Activated CD8-positive, alpha-beta memory T cell treated with anti-CD3 and anti-CD28 coated beads, Interleukin-2, amount 10 ng/mL, durations not matched to agents 7 days and 5 days (primary cell): ENCODE data around the gene POLR2B. TPM values are rescaled to one million over a fixed set of nuclear protein-coding genes. Genes with fewer than 3 reads are reported as not detected.
"Not testable (repeated sequence)": the region's sequence is repeated elsewhere in the genome, so short reads cannot be mapped to it uniquely, and the experiment has no call there.

Experiments
- ATAC-seq: fragments of 150-1000 bp; cut with Tn5 transposase; one replicate; pipeline ENCODE4 v1.10.0; 2021; ENCODE audit warnings: moderate library complexity
- CTCF ChIA-PET: fragments of 350-600 bp; sonication (Branson Sonifier 250); formaldehyde crosslinking; loops from one replicate; lab custom pipeline; 2021; ENCODE audit warnings: antibody characterized with exemption; lab: Charles Lee
- DNase-seq: peaks from one replicate; pipeline ENCODE4 v3.0.0-alpha.2; 2020
- H3K27ac Mint-ChIP-seq: one replicate; pipeline ENCODE4 v1.8.0; 2021; ENCODE audit warnings: mild to moderate bottlenecking, mixed read lengths
- H3K27me3 Mint-ChIP-seq: one replicate; pipeline ENCODE4 v1.8.0; 2021; ENCODE audit warnings: mixed read lengths
- H3K36me3 Mint-ChIP-seq: one replicate; pipeline ENCODE4 v1.8.0; 2021; ENCODE audit warnings: mild to moderate bottlenecking, mixed read lengths
- H3K4me1 Mint-ChIP-seq: one replicate; pipeline ENCODE4 v1.8.0; 2021; ENCODE audit warnings: mixed read lengths
- H3K4me3 Mint-ChIP-seq: one replicate; pipeline ENCODE4 v1.8.0; 2021; ENCODE audit warnings: mild to moderate bottlenecking, moderate library complexity, mixed read lengths
- H3K9me3 Mint-ChIP-seq: one replicate; pipeline ENCODE4 v1.8.0; 2022; ENCODE audit warnings: low read depth, mixed read lengths
- total RNA-seq, 2 experiments: library from RNA; stranded (reverse); gene quantifications; one replicate each; pipeline ENCODE4 v1.2.3, GENCODE V29; 2021

Gene POLR2B
- total RNA-seq, 2 experiments from 2014 or later = 121 to 137 TPM

DNA sequence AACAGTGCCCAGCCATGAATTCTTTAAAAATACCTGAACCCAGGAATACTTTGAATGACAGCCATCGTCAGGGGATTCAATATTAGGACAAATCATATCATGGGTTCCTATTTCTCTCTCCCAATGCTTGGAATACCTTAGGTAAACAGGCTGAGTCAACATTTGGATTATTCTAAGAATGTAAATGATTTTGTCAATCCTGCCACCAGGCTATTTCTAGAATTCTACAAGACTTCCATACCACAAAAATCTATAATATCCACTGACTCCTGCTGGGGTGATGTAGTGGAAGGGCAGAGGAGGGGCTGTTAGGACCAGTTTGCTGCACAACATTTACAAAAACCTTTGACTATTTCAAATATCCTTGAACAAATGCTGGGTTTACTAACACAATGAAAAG lies 66.3 kb downstream of the POLR2B start:
- Mint-ChIP-seq H3K36me3 (no peaks in the 10 kb centered on the region), H3K9me3 (no peaks in the 10 kb centered on the region), H3K4me1 (no peaks in the 10 kb centered on the region), H3K27me3 (peaks cover 30% of the 10 kb centered on the region), H3K4me3 (no peak overlapping the region), H3K27ac (no peak overlapping the region)
- DNase-seq (no peak), ATAC-seq (no peak)
- CTCF ChIA-PET = no interaction called here

DNA sequence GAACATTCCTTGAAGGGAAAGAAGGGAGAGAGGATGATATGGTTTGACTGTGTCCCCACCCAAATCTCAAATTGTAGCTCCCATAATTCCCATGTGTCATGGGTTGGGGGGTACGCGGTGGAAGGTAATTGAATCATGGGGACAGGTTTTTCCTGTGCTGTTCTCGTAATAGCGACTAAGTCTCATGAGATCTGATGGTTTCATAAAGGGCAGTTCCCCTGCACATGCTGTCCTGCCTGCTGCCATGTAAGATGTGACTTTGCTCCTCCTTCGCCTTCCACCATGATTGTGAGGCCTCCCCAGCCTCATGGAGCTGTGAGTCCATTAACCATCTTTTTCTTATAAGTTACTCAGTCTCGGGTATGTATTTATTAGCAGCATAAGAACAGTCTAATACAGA lies 68.3 kb downstream of the POLR2B start:
- not testable (repeated sequence) for H3K27ac Mint-ChIP-seq, H3K36me3 Mint-ChIP-seq, H3K9me3 Mint-ChIP-seq, H3K4me3 Mint-ChIP-seq, H3K4me1 Mint-ChIP-seq, ATAC-seq, DNase-seq
- peaks cover 37% of the 10 kb centered on the region for H3K27me3 Mint-ChIP-seq
- CTCF ChIA-PET = interaction anchor here (1.1 kb wide), 1 partner anchor 9 kb away, joined by 3 read pairs; no protein-coding TSS in a partner anchor

DNA sequence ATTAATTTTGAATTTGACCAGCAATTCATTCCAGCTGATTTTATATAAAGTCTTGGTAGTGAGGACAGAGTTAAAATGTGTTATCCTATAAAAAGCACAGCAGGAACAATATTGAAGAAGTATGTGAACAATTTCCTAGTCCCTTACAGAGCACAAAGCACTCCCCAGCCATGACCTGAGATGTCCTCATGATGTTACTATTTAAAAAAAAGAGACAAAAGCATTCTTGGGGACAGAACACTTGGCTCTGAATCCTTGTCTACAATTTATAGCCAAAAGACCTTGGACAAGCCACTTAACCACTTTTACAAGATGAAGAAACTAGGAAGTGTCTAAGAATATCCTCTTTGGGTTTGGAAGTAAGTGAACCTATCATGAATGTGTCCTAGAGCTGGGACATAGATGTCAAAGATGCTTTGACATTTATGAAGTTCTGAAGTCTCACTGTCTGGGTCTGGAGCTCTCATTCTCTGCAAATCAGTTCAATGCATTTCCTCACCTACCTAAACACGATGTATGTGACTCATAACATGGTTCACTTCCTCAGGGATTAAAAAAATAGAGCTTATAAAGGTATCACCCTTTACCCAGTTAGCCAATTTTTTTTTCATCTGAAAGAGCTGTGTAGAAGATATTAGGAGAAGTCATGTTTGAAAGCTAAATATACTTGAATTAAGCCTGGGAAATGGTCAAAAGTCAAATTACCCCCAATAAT lies 70.1 kb downstream of the POLR2B start:
- Mint-ChIP-seq H3K4me3 (no peak overlapping the region), H3K27ac (no peak overlapping the region), H3K4me1 (no peaks in the 10 kb centered on the region), H3K9me3 (no peaks in the 10 kb centered on the region), H3K27me3 (peaks cover 34% of the 10 kb centered on the region), H3K36me3 (no peaks in the 10 kb centered on the region)
- no peak for DNase-seq
- CTCF ChIA-PET = no interaction called here
- ATAC-seq = no peak

DNA sequence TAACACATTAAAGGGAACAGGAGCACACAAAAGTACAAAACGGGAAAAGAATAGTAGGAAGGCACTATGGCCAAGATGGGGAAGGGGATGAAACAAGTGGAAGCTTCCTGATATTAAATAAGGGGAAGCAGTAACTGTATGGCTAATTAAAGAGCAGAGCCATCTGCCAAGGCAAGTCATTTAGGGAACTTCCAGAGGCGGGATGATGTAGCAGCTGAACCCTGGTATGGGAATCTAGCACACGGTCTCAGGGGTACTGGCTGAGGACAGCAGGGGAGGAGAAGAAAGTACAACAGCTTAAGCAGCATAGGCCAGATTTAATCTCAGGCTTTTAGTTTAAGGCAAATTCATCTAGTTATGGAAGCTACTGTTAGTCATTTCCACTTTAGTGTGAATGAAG lies 72.4 kb downstream of the POLR2B start:
- no peak for ATAC-seq
- no peak overlapping the region for H3K4me3 Mint-ChIP-seq
- DNase-seq = no peak
- H3K27me3 Mint-ChIP-seq = peaks cover 32% of the 10 kb centered on the region
- H3K36me3 Mint-ChIP-seq = no peaks in the 10 kb centered on the region
- CTCF ChIA-PET = no interaction called here
- H3K27ac Mint-ChIP-seq = no peak overlapping the region
- no peaks in the 10 kb centered on the region for H3K4me1 Mint-ChIP-seq
- H3K9me3 Mint-ChIP-seq = no peaks in the 10 kb centered on the region

DNA sequence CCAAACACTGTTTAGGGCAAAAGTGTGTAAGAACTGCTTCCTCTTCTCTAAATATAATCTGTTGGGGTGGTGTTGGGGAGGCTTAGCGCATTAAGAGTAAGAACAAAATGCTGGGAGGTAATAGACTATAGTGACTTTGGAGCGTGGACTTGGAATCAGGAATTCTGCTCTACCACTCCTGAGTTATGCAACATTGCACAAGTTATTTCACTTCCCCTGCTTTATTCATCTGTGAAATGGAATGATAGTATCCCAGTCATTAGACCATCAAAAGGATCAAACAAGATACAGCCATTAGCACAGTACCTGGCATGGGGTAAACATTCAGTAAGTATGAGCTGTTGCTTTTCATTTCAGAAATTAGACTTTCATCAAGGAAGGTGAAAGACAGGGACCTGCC lies 72.8 kb downstream of the POLR2B start:
- CTCF ChIA-PET = no interaction called here
- Mint-ChIP-seq H3K36me3 (no peaks in the 10 kb centered on the region), H3K27me3 (peaks cover 32% of the 10 kb centered on the region), H3K9me3 (no peaks in the 10 kb centered on the region), H3K4me3 (no peak overlapping the region), H3K4me1 (no peaks in the 10 kb centered on the region), H3K27ac (no peak overlapping the region)
- ATAC-seq (no peak), DNase-seq (no peak)

DNA sequence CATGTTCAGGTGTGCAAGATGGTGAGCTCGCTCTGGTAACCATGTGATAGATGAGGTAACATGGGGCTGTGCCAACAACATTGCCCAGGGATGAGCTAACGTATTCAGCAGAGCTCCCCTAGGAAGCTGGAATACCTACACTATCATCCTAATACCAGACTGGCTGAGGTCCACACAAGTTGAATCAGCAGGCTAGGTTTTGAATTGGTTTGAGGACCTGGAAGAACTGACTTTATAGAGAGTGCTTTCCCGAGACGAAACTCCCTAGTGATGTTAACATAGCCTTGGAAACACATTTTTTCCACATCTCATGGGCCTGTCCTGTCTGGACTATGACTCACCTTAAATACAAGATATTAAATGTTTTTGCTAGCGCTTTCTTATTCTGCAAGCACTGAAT lies 74.8 kb downstream of the POLR2B start:
- H3K27me3 Mint-ChIP-seq = peaks cover 37% of the 10 kb centered on the region
- H3K4me1 Mint-ChIP-seq = no peaks in the 10 kb centered on the region
- no peak overlapping the region for H3K4me3 Mint-ChIP-seq
- H3K27ac Mint-ChIP-seq = no peak overlapping the region
- DNase-seq (no peak), ATAC-seq (no peak)
- CTCF ChIA-PET = no interaction called here
- no peaks in the 10 kb centered on the region for H3K9me3 Mint-ChIP-seq
- no peaks in the 10 kb centered on the region for H3K36me3 Mint-ChIP-seq

DNA sequence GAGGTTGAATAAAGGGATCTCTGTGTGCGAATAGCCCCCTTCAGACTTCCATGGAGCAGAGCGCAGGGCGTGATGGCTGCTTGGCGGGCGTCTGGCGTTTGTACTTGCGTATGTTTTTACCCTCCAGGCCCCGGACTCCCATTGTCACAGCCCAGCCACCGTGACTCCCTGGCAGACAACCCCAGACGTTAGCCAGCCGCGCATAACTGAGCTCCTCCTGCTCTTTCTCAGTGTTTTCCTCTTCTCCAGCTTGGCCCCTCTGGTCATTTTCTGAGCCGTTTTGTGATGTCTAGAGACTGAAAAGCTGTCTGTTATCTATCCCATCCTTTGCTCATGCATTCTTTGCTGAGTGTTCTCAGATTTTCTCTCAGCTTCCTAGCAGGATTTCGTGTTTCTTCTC lies 77.2 kb downstream of the POLR2B start:
- no peaks in the 10 kb centered on the region for H3K4me1 Mint-ChIP-seq
- ATAC-seq = no peak
- H3K9me3 Mint-ChIP-seq = no peaks in the 10 kb centered on the region
- no peaks in the 10 kb centered on the region for H3K36me3 Mint-ChIP-seq
- no peak overlapping the region for H3K4me3 Mint-ChIP-seq
- no peak for DNase-seq
- CTCF ChIA-PET = no interaction called here
- no peak overlapping the region for H3K27ac Mint-ChIP-seq
- peaks cover 40% of the 10 kb centered on the region for H3K27me3 Mint-ChIP-seq

GRCh38 chr4:57059890-57060716 lies 81.4 kb downstream of the POLR2B start:
- ATAC-seq (no peak), DNase-seq (no peak)
- Mint-ChIP-seq H3K4me1 (no peaks in the 10 kb centered on the region), H3K9me3 (no peaks in the 10 kb centered on the region), H3K4me3 (no peak overlapping the region), H3K36me3 (no peaks in the 10 kb centered on the region), H3K27me3 (peaks cover 44% of the 10 kb centered on the region), H3K27ac (no peak overlapping the region)
- CTCF ChIA-PET = no interaction called here

GRCh38 chr4:57060717-57061067 lies 82.0 kb downstream of the POLR2B start:
- H3K27ac Mint-ChIP-seq, CTCF ChIA-PET, ATAC-seq, H3K4me3 Mint-ChIP-seq, H3K36me3 Mint-ChIP-seq, DNase-seq, H3K9me3 Mint-ChIP-seq, H3K4me1 Mint-ChIP-seq: not testable (repeated sequence)
- H3K27me3 Mint-ChIP-seq = peaks cover 43% of the 10 kb centered on the region

DNA sequence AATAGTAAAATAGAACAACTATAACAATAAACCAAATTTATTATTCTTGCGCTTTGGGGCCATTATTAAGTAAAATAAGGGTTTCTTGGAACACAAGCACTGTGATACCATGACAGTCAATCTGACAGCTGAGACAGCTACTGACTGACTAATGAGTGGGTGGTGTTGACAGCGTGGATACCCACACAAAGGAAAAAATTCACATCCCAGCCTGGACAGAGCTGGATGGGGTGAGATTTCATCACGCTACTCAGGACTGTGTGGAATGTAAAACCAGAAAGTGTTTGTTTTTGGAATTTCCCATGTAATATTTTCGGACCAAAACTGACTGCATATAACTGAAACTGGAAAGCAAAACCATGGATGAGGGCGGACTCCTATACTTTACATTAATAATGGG lies 82.7 kb downstream of the POLR2B start:
- Mint-ChIP-seq H3K36me3 (no peaks in the 10 kb centered on the region), H3K4me3 (no peak overlapping the region), H3K4me1 (no peaks in the 10 kb centered on the region), H3K9me3 (no peaks in the 10 kb centered on the region), H3K27ac (no peak overlapping the region), H3K27me3 (peaks cover 38% of the 10 kb centered on the region)
- ATAC-seq = no peak
- DNase-seq = no peak
- CTCF ChIA-PET = no interaction called here

- no peak overlapping the region for H3K4me3 Mint-ChIP-seq
- H3K4me1 Mint-ChIP-seq = no peaks in the 10 kb centered on the region
- ATAC-seq (no peak), DNase-seq (no peak)
- no peaks in the 10 kb centered on the region for H3K36me3 Mint-ChIP-seq
- CTCF ChIA-PET = interaction anchor here (0.6 kb wide), 1 partner anchor 323 kb away, joined by 3 read pairs; no protein-coding TSS in a partner anchor
- peaks cover 26% of the 10 kb centered on the region for H3K27me3 Mint-ChIP-seq
- H3K9me3 Mint-ChIP-seq = no peaks in the 10 kb centered on the region
- no peak overlapping the region for H3K27ac Mint-ChIP-seq
These were observed 84.8 kb downstream of the POLR2B start for GRCh38 chr4:57063518-57063917.

- Mint-ChIP-seq H3K36me3 (no peaks in the 10 kb centered on the region), H3K27me3 (peaks cover 20% of the 10 kb centered on the region), H3K27ac (no peak overlapping the region), H3K9me3 (no peaks in the 10 kb centered on the region), H3K4me1 (no peaks in the 10 kb centered on the region), H3K4me3 (no peak overlapping the region)
- ATAC-seq (no peak), DNase-seq (no peak)
- CTCF ChIA-PET = no interaction called here
These were observed 85.4 kb downstream of the POLR2B start for GRCh38 chr4:57064120-57064519.

GRCh38 chr4:57064811-57065711 lies 86.4 kb downstream of the POLR2B start:
- Mint-ChIP-seq H3K4me3 (no peak overlapping the region), H3K4me1 (no peaks in the 10 kb centered on the region), H3K27ac (no peak overlapping the region), H3K36me3 (no peaks in the 10 kb centered on the region), H3K27me3 (peaks cover 17% of the 10 kb centered on the region), H3K9me3 (no peaks in the 10 kb centered on the region)
- ATAC-seq (no peak), DNase-seq (no peak)
- CTCF ChIA-PET = interaction anchor here (0.5 kb wide), 1 partner anchor 608 kb away, joined by 3 read pairs; no protein-coding TSS in a partner anchor
